Measurements from ENCODE around the gene CLCA4. TPM values are rescaled to one million over a fixed set of nuclear protein-coding genes. Genes with fewer than 3 reads are reported as not detected.

Gene CLCA4
- total RNA-seq, 1 experiment from 2014 or later, result not detected

DNA sequence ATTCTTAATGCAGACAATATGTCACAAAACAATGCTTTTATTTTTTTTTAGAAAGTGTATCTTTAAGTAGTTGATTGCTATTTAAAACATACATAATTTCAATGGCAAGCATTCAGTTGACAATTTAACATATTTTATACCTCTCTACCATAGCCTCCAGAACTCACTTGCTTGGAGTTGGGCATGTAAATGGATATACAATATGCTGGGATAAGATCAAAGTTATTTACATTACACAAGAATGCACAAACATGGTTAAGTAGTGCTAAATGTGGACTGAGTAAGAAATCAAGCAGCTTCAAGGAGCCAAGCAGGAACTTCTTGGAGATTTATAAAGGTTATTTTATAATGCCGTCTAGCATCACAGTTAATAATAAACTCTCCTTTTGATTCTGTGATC is 17.0 kb downstream of the CLCA4 start:
- no peak overlapping the region for H3K27ac Mint-ChIP-seq
- peaks cover 6% of the 10 kb centered on the region for H3K9me3 Mint-ChIP-seq
- CTCF ChIA-PET, result no interaction called here
- no peaks in the 10 kb centered on the region for H3K4me1 Mint-ChIP-seq
- no peak for DNase-seq (ENCODE audit: low spot score)
- ATAC-seq, result no peak
- H3K27me3 Mint-ChIP-seq (ENCODE audit: low read depth), result no peaks in the 10 kb centered on the region; the same call in 1 of the 2 replicates
- TF ChIP-seq CBFB (CRISPR knock-in tag; IDR thresholded peaks at IDR 0.05; ENCODE audit: low read depth) (no peak), ZNF263 (CRISPR knock-in tag; IDR thresholded peaks at IDR 0.05; ENCODE audit: low read depth) (no peak), MYBL2 (CRISPR knock-in tag; IDR thresholded peaks at IDR 0.05) (no peak), IRF2 (CRISPR knock-in tag; IDR thresholded peaks at IDR 0.05; ENCODE audit: borderline replicate concordance, low read depth) (no peak), RELA (CRISPR knock-in tag; IDR thresholded peaks at IDR 0.05; ENCODE audit: borderline replicate concordance) (no peak), ZNF138 (CRISPR knock-in tag; conservative IDR thresholded peaks at IDR 0.05) (no peak), ZNF121 (CRISPR knock-in tag; IDR thresholded peaks at IDR 0.05) (no peak), JAZF1 (CRISPR knock-in tag; IDR thresholded peaks at IDR 0.05) (no peak), OVOL2 (CRISPR knock-in tag; IDR thresholded peaks at IDR 0.05; ENCODE audit: borderline replicate concordance) (no peak), CREM (CRISPR knock-in tag; IDR thresholded peaks at IDR 0.05) (no peak), SMAD4 (CRISPR knock-in tag; IDR thresholded peaks at IDR 0.05) (no peak), ATF1 (CRISPR knock-in tag; IDR thresholded peaks at IDR 0.05) (no peak), HMGA2 (CRISPR knock-in tag; IDR thresholded peaks at IDR 0.05) (no peak), ZNF416 (CRISPR knock-in tag; IDR thresholded peaks at IDR 0.05) (no peak)
- TF ChIP-seq, protein P1, sequence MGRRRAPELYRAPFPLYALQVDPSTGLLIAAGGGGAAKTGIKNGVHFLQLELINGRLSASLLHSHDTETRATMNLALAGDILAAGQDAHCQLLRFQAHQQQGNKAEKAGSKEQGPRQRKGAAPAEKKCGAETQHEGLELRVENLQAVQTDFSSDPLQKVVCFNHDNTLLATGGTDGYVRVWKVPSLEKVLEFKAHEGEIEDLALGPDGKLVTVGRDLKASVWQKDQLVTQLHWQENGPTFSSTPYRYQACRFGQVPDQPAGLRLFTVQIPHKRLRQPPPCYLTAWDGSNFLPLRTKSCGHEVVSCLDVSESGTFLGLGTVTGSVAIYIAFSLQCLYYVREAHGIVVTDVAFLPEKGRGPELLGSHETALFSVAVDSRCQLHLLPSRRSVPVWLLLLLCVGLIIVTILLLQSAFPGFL (CRISPR knock-in tag; IDR thresholded peaks at IDR 0.05; ENCODE audit: borderline replicate concordance), result no peak
- TF ChIP-seq, protein P2, sequence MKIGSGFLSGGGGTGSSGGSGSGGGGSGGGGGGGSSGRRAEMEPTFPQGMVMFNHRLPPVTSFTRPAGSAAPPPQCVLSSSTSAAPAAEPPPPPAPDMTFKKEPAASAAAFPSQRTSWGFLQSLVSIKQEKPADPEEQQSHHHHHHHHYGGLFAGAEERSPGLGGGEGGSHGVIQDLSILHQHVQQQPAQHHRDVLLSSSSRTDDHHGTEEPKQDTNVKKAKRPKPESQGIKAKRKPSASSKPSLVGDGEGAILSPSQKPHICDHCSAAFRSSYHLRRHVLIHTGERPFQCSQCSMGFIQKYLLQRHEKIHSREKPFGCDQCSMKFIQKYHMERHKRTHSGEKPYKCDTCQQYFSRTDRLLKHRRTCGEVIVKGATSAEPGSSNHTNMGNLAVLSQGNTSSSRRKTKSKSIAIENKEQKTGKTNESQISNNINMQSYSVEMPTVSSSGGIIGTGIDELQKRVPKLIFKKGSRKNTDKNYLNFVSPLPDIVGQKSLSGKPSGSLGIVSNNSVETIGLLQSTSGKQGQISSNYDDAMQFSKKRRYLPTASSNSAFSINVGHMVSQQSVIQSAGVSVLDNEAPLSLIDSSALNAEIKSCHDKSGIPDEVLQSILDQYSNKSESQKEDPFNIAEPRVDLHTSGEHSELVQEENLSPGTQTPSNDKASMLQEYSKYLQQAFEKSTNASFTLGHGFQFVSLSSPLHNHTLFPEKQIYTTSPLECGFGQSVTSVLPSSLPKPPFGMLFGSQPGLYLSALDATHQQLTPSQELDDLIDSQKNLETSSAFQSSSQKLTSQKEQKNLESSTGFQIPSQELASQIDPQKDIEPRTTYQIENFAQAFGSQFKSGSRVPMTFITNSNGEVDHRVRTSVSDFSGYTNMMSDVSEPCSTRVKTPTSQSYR (CRISPR knock-in tag; IDR thresholded peaks at IDR 0.05), result no peak
- TF ChIP-seq, protein P3, sequence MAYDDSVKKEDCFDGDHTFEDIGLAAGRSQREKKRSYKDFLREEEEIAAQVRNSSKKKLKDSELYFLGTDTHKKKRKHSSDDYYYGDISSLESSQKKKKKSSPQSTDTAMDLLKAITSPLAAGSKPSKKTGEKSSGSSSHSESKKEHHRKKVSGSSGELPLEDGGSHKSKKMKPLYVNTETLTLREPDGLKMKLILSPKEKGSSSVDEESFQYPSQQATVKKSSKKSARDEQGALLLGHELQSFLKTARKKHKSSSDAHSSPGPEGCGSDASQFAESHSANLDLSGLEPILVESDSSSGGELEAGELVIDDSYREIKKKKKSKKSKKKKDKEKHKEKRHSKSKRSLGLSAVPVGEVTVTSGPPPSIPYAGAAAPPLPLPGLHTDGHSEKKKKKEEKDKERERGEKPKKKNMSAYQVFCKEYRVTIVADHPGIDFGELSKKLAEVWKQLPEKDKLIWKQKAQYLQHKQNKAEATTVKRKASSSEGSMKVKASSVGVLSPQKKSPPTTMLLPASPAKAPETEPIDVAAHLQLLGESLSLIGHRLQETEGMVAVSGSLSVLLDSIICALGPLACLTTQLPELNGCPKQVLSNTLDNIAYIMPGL (CRISPR knock-in tag; IDR thresholded peaks at IDR 0.05), result no peak
- TF ChIP-seq, protein P4, sequence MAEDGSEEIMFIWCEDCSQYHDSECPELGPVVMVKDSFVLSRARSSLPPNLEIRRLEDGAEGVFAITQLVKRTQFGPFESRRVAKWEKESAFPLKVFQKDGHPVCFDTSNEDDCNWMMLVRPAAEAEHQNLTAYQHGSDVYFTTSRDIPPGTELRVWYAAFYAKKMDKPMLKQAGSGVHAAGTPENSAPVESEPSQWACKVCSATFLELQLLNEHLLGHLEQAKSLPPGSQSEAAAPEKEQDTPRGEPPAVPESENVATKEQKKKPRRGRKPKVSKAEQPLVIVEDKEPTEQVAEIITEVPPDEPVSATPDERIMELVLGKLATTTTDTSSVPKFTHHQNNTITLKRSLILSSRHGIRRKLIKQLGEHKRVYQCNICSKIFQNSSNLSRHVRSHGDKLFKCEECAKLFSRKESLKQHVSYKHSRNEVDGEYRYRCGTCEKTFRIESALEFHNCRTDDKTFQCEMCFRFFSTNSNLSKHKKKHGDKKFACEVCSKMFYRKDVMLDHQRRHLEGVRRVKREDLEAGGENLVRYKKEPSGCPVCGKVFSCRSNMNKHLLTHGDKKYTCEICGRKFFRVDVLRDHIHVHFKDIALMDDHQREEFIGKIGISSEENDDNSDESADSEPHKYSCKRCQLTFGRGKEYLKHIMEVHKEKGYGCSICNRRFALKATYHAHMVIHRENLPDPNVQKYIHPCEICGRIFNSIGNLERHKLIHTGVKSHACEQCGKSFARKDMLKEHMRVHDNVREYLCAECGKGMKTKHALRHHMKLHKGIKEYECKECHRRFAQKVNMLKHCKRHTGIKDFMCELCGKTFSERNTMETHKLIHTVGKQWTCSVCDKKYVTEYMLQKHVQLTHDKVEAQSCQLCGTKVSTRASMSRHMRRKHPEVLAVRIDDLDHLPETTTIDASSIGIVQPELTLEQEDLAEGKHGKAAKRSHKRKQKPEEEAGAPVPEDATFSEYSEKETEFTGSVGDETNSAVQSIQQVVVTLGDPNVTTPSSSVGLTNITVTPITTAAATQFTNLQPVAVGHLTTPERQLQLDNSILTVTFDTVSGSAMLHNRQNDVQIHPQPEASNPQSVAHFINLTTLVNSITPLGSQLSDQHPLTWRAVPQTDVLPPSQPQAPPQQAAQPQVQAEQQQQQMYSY (CRISPR knock-in tag; IDR thresholded peaks at IDR 0.05), result no peak
- POLR2A ChIA-PET, result no interaction called here
- H3K36me3 Mint-ChIP-seq, result 0 out of 2 replicates have a peak, but pooled peaks cover 2% of the 10 kb centered on the region
- no peak overlapping the region for H3K4me3 Mint-ChIP-seq

DNA sequence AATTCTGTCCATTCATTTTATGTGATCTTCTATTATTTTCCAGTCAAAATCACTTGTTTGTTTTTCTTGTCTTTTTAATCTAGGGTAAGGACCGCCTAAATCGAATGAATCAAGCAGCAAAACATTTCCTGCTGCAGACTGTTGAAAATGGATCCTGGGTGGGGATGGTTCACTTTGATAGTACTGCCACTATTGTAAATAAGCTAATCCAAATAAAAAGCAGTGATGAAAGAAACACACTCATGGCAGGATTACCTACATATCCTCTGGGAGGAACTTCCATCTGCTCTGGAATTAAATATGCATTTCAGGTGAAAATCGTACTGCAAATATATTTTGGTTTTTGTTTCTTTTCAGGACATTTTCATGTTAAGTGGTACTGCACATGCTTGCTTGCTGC is 20.5 kb downstream of the CLCA4 start:
- Mint-ChIP-seq H3K27ac (no peak overlapping the region), H3K36me3 (no peaks in the 10 kb centered on the region), H3K4me3 (no peak overlapping the region), H3K4me1 (no peaks in the 10 kb centered on the region), H3K9me3 (no peaks in the 10 kb centered on the region), H3K27me3 (ENCODE audit: low read depth) (no peaks in the 10 kb centered on the region)
- ChIA-PET POLR2A (no interaction called here), CTCF (no interaction called here)
- no peak for TF ChIP-seq ZNF263 (CRISPR knock-in tag; IDR thresholded peaks at IDR 0.05; ENCODE audit: low read depth)
- TF ChIP-seq GABPB1 (CRISPR knock-in tag; IDR thresholded peaks at IDR 0.05), result no peak
- TF ChIP-seq NR1H2 (CRISPR knock-in tag; IDR thresholded peaks at IDR 0.05), result no peak
- TF ChIP-seq FOXJ3 (CRISPR knock-in tag; IDR thresholded peaks at IDR 0.05; ENCODE audit: borderline replicate concordance), result no peak
- no peak for TF ChIP-seq ESRRA (CRISPR knock-in tag; IDR thresholded peaks at IDR 0.05; ENCODE audit: borderline replicate concordance)
- TF ChIP-seq EMX1 (CRISPR knock-in tag; IDR thresholded peaks at IDR 0.05), result no peak
- no peak for TF ChIP-seq TP53 (CRISPR knock-in tag; IDR thresholded peaks at IDR 0.05)
- DNase-seq (ENCODE audit: low spot score) (no peak), ATAC-seq (no peak)

Measured in WTC11 (cell line).